Lung (tissue), 12 donors: ENCODE measurements around the gene UNC13B. TPM values are rescaled to one million over a fixed set of nuclear protein-coding genes. Genes with fewer than 3 reads are reported as not detected.
"Not testable (repeated sequence)": the region's sequence is repeated elsewhere in the genome, so short reads cannot be mapped to it uniquely, and the experiment has no call there.

Experiments
- ATAC-seq: fragments of 200-7000 bp; cut with Tn5 transposase; one replicate; pipeline ENCODE4 v1.9.1; 2020; ENCODE audit warnings: moderate number of reproducible peaks; ENCODE audit not compliant: insufficient read depth, low FRiP score
- DNase-seq, 3 donors: peaks; one replicate each; pipeline ENCODE4 v3.0.0-alpha.2; 2013 to 2017
- H3K27ac ChIP-seq, 2 donors: one replicate each; pipeline ENCODE4 v1.5.1; 2013; ENCODE audit warnings: mild to moderate bottlenecking in 2 of 2, moderate library complexity in 2 of 2, control low read depth in 1 of 2, inconsistent platforms in 1 of 2, low read depth in 1 of 2, low read length in 1 of 2
- H3K27me3 ChIP-seq, 3 donors: one replicate each; pipeline ENCODE4 v1.5.1; 2013; ENCODE audit warnings: low read length in 2 of 3; ENCODE audit not compliant: control insufficient read depth in 3 of 3, insufficient read depth in 3 of 3
- H3K36me3 ChIP-seq, 4 donors: one replicate each; pipeline ENCODE4 v1.5.1; 2013; ENCODE audit warnings: low read length in 4 of 4, mild to moderate bottlenecking in 1 of 4, moderate library complexity in 1 of 4; ENCODE audit not compliant: control insufficient read depth in 4 of 4, insufficient read depth in 4 of 4
- H3K4me1 ChIP-seq, 5 donors: one replicate each; pipeline ENCODE4 v1.5.1; 2013; ENCODE audit warnings: low read length in 5 of 5, mild to moderate bottlenecking in 2 of 5, moderate library complexity in 1 of 5; ENCODE audit not compliant: control insufficient read depth in 5 of 5, insufficient read depth in 5 of 5
- H3K4me3 ChIP-seq: one replicate; pipeline ENCODE4 v1.5.1; 2013; ENCODE audit warnings: mild to moderate bottlenecking, control low read depth, moderate library complexity
- H3K9ac ChIP-seq, 2 donors: one replicate each; pipeline ENCODE4 v1.5.1; 2013; ENCODE audit warnings: low read length in 2 of 2, control low read depth in 1 of 2; ENCODE audit not compliant: insufficient read depth in 1 of 2
- H3K9me3 ChIP-seq, 4 donors: one replicate each; pipeline ENCODE4 v1.5.1; 2013; ENCODE audit warnings: low read length in 3 of 4, mild to moderate bottlenecking in 1 of 4, moderate library complexity in 1 of 4; ENCODE audit not compliant: control insufficient read depth in 4 of 4, insufficient read depth in 3 of 4
- CTCF ChIP-seq: IDR thresholded peaks from 2 replicates; pipeline ENCODE4 v1.5.1; 2012; ENCODE audit warnings: mild to moderate bottlenecking; ENCODE audit errors: control extremely low read depth, extremely low read depth
- WGBS, 2 donors: extraction: QIAGEN DNeasy Blood & Tissue Kit; methylation state at CpG; one replicate each; pipeline ENCODE4 v1.1.7; 2013; 5-methylcytosine and 5-hydroxymethylcytosine counted together
- polyA plus RNA-seq, 2 donors: library from polyadenylated mRNA; stranded (reverse); fragments of 200-250 nt; gene quantifications; one replicate each; pipeline ENCODE4 v1.2.1, GENCODE V29; 2013
- total RNA-seq, 2 donors: library from RNA; depleted of rRNA in 1 of 2; stranded (reverse); fragments of >200 nt in 1 of 2; gene quantifications; one replicate each; pipeline ENCODE4 v1.2.1, GENCODE V29; 2014 to 2021
- donor health status: control.
- donor health status: control.
- donor health status: Bipolar disorder and iron deficiency.
- donor health status: healthy.
- donor health status: DM: yes; HTN: yes; CAD: no.

Gene UNC13B
- total and polyA plus RNA-seq, 4 donors: 25.8 to 102 (median 64.4) TPM

- no peak for ATAC-seq
These were observed 21.7 kb upstream of the UNC13B start for GRCh38 chr9:35140093-35140492.

DNA sequence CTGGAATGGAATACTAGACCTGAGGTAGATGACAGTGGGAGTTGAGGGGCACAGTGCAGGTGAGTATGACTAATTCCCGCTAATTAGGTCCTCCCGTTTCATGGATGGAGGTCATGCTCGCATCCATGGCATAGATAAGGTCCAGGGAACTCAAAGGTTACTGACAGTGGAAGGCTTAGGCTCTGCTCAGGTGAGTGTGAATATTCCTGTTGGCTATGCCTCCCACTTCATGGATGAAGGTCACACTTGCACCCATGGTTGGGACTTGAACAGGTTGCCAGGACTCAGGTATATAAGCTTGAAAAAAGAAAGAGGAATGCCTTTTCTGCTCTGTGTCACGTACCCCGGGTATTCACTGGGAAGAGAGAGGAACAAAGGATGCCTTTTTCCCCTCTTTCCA is 19.8 kb upstream of the UNC13B start:
- WGBS, 2 donors: 93 to 94% methylated on average over 5 of the region's 5 CpGs
- Histone ChIP-seq H3K36me3 (no peaks in the 10 kb centered on the region), H3K4me1 (no peaks in the 10 kb centered on the region), H3K27ac (no peak overlapping the region), H3K9ac (no peak overlapping the region), H3K9me3 (peaks cover 0 to 20% (median 4%) of the 10 kb centered on the region in 4 donors), H3K27me3 (no peaks in the 10 kb centered on the region), H3K4me3 (no peak overlapping the region)
- TF ChIP-seq CTCF: no peak
- DNase-seq: no peak
- ATAC-seq: no peak

More at GRCh38 chr9:35140093-35140492, 21.7 kb upstream of the UNC13B start:
- no peaks in the 10 kb centered on the region for H3K4me1 ChIP-seq
- no peaks in the 10 kb centered on the region for H3K36me3 ChIP-seq
- no peak overlapping the region for H3K9ac ChIP-seq
- 91 to 92% methylated on average over 2 of the region's 2 CpGs for WGBS, 2 donors
- no peak overlapping the region for H3K4me3 ChIP-seq
- H3K27me3 ChIP-seq: no peaks in the 10 kb centered on the region
- no peak overlapping the region for H3K27ac ChIP-seq
- TF ChIP-seq CTCF: no peak
- peaks cover 0 to 17% (median 4%) of the 10 kb centered on the region in 4 donors for H3K9me3 ChIP-seq
- no peak for DNase-seq

DNA sequence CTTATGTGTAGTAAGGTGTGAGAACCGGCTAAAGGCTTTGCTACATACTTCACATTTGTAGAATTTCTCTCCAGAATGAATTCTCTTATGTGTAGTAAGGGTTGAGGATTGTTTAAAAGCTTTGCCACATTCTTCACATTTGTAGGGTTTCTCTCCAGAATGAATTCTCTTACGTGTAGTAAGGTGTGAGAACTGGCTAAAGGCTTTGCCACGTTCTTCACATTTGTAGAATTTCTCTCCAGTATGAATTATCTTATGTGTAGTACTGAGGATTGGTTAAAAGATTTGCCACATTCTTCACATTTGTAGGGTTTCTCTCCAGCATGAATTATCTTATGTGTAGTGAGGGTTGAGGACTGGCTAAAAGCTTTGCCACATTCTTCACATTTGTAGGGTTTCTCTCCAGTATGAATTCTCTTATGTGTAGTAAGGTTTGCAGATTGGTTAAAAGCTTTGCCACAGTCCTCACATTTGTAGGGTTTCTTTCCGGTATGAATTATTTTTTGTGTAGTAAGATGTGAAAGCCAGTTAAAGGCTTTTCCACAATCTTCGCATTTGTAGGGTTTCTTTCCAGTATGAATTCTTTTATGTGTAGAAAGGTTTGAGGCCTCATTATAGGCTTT is 13.8 kb upstream of the UNC13B start:
- H3K4me1 ChIP-seq, H3K27ac ChIP-seq, H3K27me3 ChIP-seq, H3K36me3 ChIP-seq, ATAC-seq, H3K9ac ChIP-seq, H3K4me3 ChIP-seq, DNase-seq: not testable (repeated sequence)
- WGBS, 2 donors: 80 to 82% methylated on average over 5 of the region's 5 CpGs
- H3K9me3 ChIP-seq: peaks cover 0 to 12% (median under 1%) of the 10 kb centered on the region in 4 donors

- 78 to 95% methylated on average over 9 of the region's 9 CpGs for WGBS, 2 donors
- H3K9ac ChIP-seq: no peak overlapping the region
These were observed 8.9 kb upstream of the UNC13B start for GRCh38 chr9:35152926-35153325.

More at GRCh38 chr9:35152926-35153325, 8.9 kb upstream of the UNC13B start:
- Histone ChIP-seq H3K4me1 (no peaks in the 10 kb centered on the region), H3K27me3 (no peaks in the 10 kb centered on the region), H3K36me3 (no peaks in the 10 kb centered on the region), H3K27ac (no peak overlapping the region), H3K4me3 (no peak overlapping the region), H3K9me3 (peaks cover 0 to 11% (median 0%) of the 10 kb centered on the region in 4 donors)
- no peak for TF ChIP-seq CTCF
- no peak for ATAC-seq
- DNase-seq: peak in 1 of 3 donors; percentile 15
